DND-41 (cell line): ENCODE results near the gene SEC22A.

Source experiments
- CTCF ChIP-seq: IDR thresholded peaks from 2 replicates; pipeline ENCODE4 v1.5.1; 2012; ENCODE audit warnings: borderline replicate concordance, low read length, moderate library complexity, mild to moderate bottlenecking; ENCODE audit not compliant: poor library complexity, severe bottlenecking; ENCODE audit errors: extremely low read depth
- EZH2 ChIP-seq: IDR thresholded peaks from 3 replicates; pipeline ENCODE4 v1.6.1; 2012; ENCODE audit warnings: borderline replicate concordance, low read depth, mild to moderate bottlenecking, moderate library complexity, low read length, inconsistent platforms; ENCODE audit not compliant: severe bottlenecking

GRCh38 chr3:123271466-123272159 lies 69.9 kb downstream of the SEC22A start:
- TF ChIP-seq EZH2 (no peak), CTCF (no peak)
